Neural cell (in vitro differentiated cells): ENCODE measurements around the gene SUPT3H. TPM values are rescaled to one million over a fixed set of nuclear protein-coding genes. Genes with fewer than 3 reads are reported as not detected.

ENCODE experiments used
- H2AFZ ChIP-seq: fragments of 200-600, 300-800 bp; sonication (generic), shearing (Covaris generic); 2 replicates; pipeline ENCODE4 v1.6.0; 2014; ENCODE audit warnings: low read depth, mild to moderate bottlenecking, antibody characterized with exemption, low read length, moderate library complexity
- H3F3A ChIP-seq: fragments of 200-600 bp; shearing (Covaris generic); 2 replicates; pipeline ENCODE4 v1.6.1; 2016; ENCODE audit warnings: mild to moderate bottlenecking, moderate library complexity, mixed read lengths, antibody characterized with exemption, low read length; ENCODE audit not compliant: insufficient read depth, poor library complexity, severe bottlenecking
- H3K27ac ChIP-seq: fragments of 200-600, 300-800 bp; sonication (generic), shearing (Covaris generic); 2 replicates; pipeline ENCODE4 v1.5.1; 2014; ENCODE audit warnings: mild to moderate bottlenecking, low read length, moderate library complexity
- H3K27me3 ChIP-seq: fragments of 300-800, 200-600 bp; sonication (generic), shearing (Covaris generic); 2 replicates; pipeline ENCODE4 v1.6.0; 2014; ENCODE audit warnings: mild to moderate bottlenecking, low read depth, low read length, moderate library complexity; ENCODE audit not compliant: insufficient read depth
- H3K36me3 ChIP-seq: fragments of 300-800, 200-600 bp; sonication (generic), shearing (Covaris generic); 2 replicates; pipeline ENCODE4 v1.5.1; 2014; ENCODE audit warnings: mild to moderate bottlenecking, antibody characterized with exemption, low read length, moderate library complexity; ENCODE audit not compliant: insufficient read depth
- H3K4me2 ChIP-seq: fragments of 300-800, 200-600 bp; sonication (generic), shearing (Covaris generic); 2 replicates; pipeline ENCODE4 v1.6.0; 2014; ENCODE audit warnings: mild to moderate bottlenecking, low read length
- H3K4me3 ChIP-seq: fragments of 300-800, 200-600 bp; sonication (generic), shearing (Covaris generic); 2 replicates; pipeline ENCODE4 v1.5.1; 2014; ENCODE audit warnings: mild to moderate bottlenecking, low read length, moderate library complexity
- H3K79me2 ChIP-seq: fragments of 200-600 bp; shearing (Covaris generic); replicated peaks from 2 replicates; pipeline ENCODE4 v1.6.0; 2014; ENCODE audit warnings: mild to moderate bottlenecking, low read length, moderate library complexity; ENCODE audit not compliant: insufficient read depth
- H3K9ac ChIP-seq: fragments of 300-800, 200-600 bp; sonication (generic), shearing (Covaris generic); 2 replicates; pipeline ENCODE4 v1.6.1; 2016; ENCODE audit warnings: mild to moderate bottlenecking, low read length, mixed read lengths
- H3K9me2 ChIP-seq: fragments of 200-600 bp; shearing (Covaris generic); 2 replicates; pipeline ENCODE4 v1.6.1; 2016; ENCODE audit warnings: mild to moderate bottlenecking, low read length, mixed read lengths; ENCODE audit not compliant: insufficient read depth
- H3K9me3 ChIP-seq: fragments of 200-600, 300-800 bp; sonication (generic), shearing (Covaris generic); 2 replicates; pipeline ENCODE4 v1.6.1; 2016; ENCODE audit warnings: mild to moderate bottlenecking, mixed run types, low read length, moderate library complexity, mixed read lengths
- H4K20me1 ChIP-seq: fragments of 200-600 bp; shearing (Covaris generic); 2 replicates; pipeline ENCODE4 v1.6.1; 2016; ENCODE audit warnings: mild to moderate bottlenecking, mixed run types; ENCODE audit not compliant: insufficient read depth
- EP300 ChIP-seq: fragments of 450-650 bp; conservative IDR thresholded peaks from 2 replicates; pipeline ENCODE4 v1.6.1; 2014; ENCODE audit warnings: antibody characterized with exemption, mild to moderate bottlenecking, moderate library complexity; ENCODE audit not compliant: poor library complexity, severe bottlenecking
- EZH2 ChIP-seq: fragments of 200-600, 300-800 bp; shearing (Covaris generic), sonication (generic); IDR thresholded peaks from 2 replicates; pipeline ENCODE4 v1.6.1; 2014; ENCODE audit warnings: antibody characterized with exemption, low read length, borderline replicate concordance, mild to moderate bottlenecking; ENCODE audit not compliant: insufficient read depth, poor library complexity, severe bottlenecking
- MXI1 ChIP-seq: fragments of 450-650 bp; conservative IDR thresholded peaks from 2 replicates; pipeline ENCODE4 v1.6.1; 2014; ENCODE audit warnings: antibody characterized with exemption, mild to moderate bottlenecking; ENCODE audit not compliant: poor library complexity, severe bottlenecking
- POLR2AphosphoS5 ChIP-seq: IDR thresholded peaks from 2 replicates; pipeline ENCODE4 v1.6.1; 2012
- RAD21 ChIP-seq: fragments of 450-650 bp; conservative IDR thresholded peaks from 2 replicates; pipeline ENCODE4 v1.6.1; 2014; ENCODE audit warnings: antibody characterized with exemption, mild to moderate bottlenecking, moderate library complexity
- SMC3 ChIP-seq: fragments of 450-650 bp; conservative IDR thresholded peaks from 2 replicates; pipeline ENCODE4 v1.6.1; 2014; ENCODE audit warnings: antibody characterized with exemption, mild to moderate bottlenecking, moderate library complexity; ENCODE audit not compliant: poor library complexity
- TAF1 ChIP-seq: IDR thresholded peaks from 2 replicates; pipeline ENCODE4 v1.6.1; 2012; ENCODE audit warnings: low read depth
- polyA plus RNA-seq: library from polyadenylated mRNA; depleted of rRNA; stranded (reverse); fragments of >200 nt; gene quantifications from 2 replicates; pipeline ENCODE4 v1.2.3, GENCODE V29; 2014
- TF ChIP-seq, protein P1 (sequence below): IDR thresholded peaks from 2 replicates; pipeline ENCODE4 v1.6.1; 2012; ENCODE audit warnings: borderline replicate concordance
- TF ChIP-seq, protein P2 (sequence below): fragments of 450-650 bp; IDR thresholded peaks from 2 replicates; pipeline ENCODE4 v1.5.1; 2014; ENCODE audit warnings: antibody characterized with exemption, mild to moderate bottlenecking, moderate library complexity; ENCODE audit not compliant: poor library complexity, severe bottlenecking

Gene SUPT3H
- polyA plus RNA-seq, 1 donor from 2014 or later, result 6.8 TPM

GRCh38 chr6:45032426-45032825 is 345.3 kb downstream of the SUPT3H start:
- H2AFZ ChIP-seq, result no peak overlapping the region
- H3K4me3 ChIP-seq, result no peak overlapping the region
- no peaks in the 10 kb centered on the region for H3K27me3 ChIP-seq
- H3K36me3 ChIP-seq, result no peaks in the 10 kb centered on the region
- no peaks in the 10 kb centered on the region for H4K20me1 ChIP-seq
- H3K4me2 ChIP-seq, result no peak overlapping the region
- TF ChIP-seq RAD21 (no peak), EP300 (no peak), EZH2 (no peak), SMC3 (no peak), TAF1 (no peak), MXI1 (no peak), POLR2AphosphoS5 (no peak)
- TF ChIP-seq, protein P1, sequence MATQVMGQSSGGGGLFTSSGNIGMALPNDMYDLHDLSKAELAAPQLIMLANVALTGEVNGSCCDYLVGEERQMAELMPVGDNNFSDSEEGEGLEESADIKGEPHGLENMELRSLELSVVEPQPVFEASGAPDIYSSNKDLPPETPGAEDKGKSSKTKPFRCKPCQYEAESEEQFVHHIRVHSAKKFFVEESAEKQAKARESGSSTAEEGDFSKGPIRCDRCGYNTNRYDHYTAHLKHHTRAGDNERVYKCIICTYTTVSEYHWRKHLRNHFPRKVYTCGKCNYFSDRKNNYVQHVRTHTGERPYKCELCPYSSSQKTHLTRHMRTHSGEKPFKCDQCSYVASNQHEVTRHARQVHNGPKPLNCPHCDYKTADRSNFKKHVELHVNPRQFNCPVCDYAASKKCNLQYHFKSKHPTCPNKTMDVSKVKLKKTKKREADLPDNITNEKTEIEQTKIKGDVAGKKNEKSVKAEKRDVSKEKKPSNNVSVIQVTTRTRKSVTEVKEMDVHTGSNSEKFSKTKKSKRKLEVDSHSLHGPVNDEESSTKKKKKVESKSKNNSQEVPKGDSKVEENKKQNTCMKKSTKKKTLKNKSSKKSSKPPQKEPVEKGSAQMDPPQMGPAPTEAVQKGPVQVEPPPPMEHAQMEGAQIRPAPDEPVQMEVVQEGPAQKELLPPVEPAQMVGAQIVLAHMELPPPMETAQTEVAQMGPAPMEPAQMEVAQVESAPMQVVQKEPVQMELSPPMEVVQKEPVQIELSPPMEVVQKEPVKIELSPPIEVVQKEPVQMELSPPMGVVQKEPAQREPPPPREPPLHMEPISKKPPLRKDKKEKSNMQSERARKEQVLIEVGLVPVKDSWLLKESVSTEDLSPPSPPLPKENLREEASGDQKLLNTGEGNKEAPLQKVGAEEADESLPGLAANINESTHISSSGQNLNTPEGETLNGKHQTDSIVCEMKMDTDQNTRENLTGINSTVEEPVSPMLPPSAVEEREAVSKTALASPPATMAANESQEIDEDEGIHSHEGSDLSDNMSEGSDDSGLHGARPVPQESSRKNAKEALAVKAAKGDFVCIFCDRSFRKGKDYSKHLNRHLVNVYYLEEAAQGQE, result no peak
- TF ChIP-seq, protein P2, sequence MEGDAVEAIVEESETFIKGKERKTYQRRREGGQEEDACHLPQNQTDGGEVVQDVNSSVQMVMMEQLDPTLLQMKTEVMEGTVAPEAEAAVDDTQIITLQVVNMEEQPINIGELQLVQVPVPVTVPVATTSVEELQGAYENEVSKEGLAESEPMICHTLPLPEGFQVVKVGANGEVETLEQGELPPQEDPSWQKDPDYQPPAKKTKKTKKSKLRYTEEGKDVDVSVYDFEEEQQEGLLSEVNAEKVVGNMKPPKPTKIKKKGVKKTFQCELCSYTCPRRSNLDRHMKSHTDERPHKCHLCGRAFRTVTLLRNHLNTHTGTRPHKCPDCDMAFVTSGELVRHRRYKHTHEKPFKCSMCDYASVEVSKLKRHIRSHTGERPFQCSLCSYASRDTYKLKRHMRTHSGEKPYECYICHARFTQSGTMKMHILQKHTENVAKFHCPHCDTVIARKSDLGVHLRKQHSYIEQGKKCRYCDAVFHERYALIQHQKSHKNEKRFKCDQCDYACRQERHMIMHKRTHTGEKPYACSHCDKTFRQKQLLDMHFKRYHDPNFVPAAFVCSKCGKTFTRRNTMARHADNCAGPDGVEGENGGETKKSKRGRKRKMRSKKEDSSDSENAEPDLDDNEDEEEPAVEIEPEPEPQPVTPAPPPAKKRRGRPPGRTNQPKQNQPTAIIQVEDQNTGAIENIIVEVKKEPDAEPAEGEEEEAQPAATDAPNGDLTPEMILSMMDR, result no peak
- H3K9me3 ChIP-seq, result no peaks in the 10 kb centered on the region
- H3K9me2 ChIP-seq, result no peaks in the 10 kb centered on the region
- H3K79me2 ChIP-seq, result no peaks in the 10 kb centered on the region
- H3F3A ChIP-seq, result no peaks in the 10 kb centered on the region
- H3K27ac ChIP-seq, result no peak overlapping the region
- no peak overlapping the region for H3K9ac ChIP-seq

DNA sequence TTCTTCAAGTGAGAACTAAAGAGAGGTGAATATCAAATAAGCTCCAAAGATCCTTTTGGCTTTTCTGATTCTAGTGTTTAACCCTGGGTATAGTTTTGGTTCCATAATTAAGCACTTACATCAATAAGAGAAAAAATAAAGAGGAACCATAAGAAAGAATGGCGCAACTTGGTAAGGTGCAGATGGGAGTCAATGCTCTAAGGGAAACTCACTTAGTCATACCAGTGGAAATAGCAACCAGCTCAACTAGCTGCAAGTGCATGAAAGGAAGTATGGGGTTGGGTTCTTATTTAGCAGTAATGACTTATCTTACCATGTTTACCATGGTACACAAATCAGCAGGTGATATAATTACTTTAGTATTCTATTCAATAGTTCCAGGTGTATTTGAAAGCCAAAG is 346.1 kb downstream of the SUPT3H start:
- no peaks in the 10 kb centered on the region for H3K79me2 ChIP-seq
- TF ChIP-seq, protein P2, result no peak
- no peak for TF ChIP-seq TAF1
- TF ChIP-seq EP300, result no peak
- TF ChIP-seq SMC3, result no peak
- TF ChIP-seq RAD21, result no peak
- TF ChIP-seq EZH2, result no peak
- TF ChIP-seq MXI1, result no peak
- TF ChIP-seq, protein P1, result no peak
- TF ChIP-seq POLR2AphosphoS5, result no peak
- H3K27me3 ChIP-seq, result no peaks in the 10 kb centered on the region
- no peaks in the 10 kb centered on the region for H3K36me3 ChIP-seq
- no peak overlapping the region for H3K9ac ChIP-seq
- H3K9me3 ChIP-seq, result no peaks in the 10 kb centered on the region
- H3K9me2 ChIP-seq, result no peaks in the 10 kb centered on the region
- H3K27ac ChIP-seq, result no peak overlapping the region
- no peak overlapping the region for H2AFZ ChIP-seq
- no peaks in the 10 kb centered on the region for H4K20me1 ChIP-seq
- no peak overlapping the region for H3K4me2 ChIP-seq
- H3F3A ChIP-seq, result no peaks in the 10 kb centered on the region
- no peak overlapping the region for H3K4me3 ChIP-seq
